Measurements from ENCODE around the gene KIDINS220. TPM values are rescaled to one million over a fixed set of nuclear protein-coding genes. Genes with fewer than 3 reads are reported as not detected.

The KIDINS220 gene
- total RNA-seq, 1 donor from 2014 or later: 17.9 TPM

DNA sequence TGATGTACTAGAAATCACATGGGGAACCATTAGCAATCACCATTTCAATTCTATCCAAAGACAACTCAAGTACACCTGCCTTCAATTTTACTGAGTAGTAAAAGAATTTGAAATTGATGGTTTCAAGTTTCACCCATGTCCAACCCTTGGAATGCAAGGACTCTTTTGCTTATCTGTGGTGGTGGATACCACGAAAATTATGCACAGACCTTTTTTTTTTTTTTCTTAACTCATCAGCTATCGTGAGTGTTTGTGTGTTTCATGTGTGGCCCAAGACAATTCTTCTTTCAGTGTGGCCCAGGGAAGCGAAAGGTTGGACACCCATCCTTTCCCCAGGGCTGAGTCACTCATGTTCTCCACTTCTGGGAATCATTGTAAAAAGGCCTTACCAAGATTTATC lies 132.5 kb downstream of the KIDINS220 start:
- ATAC-seq: no peak
- DNase-seq (ENCODE audit: low spot score): no peak

DNA sequence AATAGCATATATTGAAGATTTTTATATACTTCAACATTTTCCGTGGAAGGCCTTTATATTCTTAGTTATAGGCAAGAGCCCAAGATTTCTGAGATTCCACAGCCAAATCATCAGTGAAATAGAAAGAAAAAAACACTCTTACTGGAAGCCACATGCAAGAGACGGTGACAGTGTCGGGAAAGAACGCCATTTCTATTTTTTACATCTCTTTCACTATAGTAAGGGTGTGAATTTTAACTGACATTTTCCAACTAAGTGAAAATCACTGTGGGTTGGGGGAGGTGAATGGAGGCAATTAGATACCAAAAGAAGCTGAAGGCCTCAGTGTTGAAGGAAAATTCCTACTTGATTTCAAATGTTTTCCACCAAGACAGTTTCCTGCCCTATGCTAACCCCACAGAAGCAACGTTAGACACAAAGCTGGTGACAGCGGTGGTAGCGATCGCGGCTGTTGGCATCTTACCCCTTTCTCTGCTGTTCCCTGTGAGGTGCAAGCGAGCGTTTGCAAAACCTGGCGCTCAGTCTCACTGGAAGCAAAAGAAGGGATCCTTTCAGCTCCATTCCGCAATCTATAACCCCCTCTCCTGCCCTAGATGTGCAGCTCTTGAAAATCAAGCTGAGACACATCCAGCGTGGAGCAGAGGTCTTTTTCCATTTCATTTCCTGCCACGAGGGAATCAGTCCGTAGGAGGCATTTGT lies 135.6 kb downstream of the KIDINS220 start:
- no peak for ATAC-seq
- no peak for DNase-seq (ENCODE audit: low spot score)

GRCh38 chr2:8699839-8700238 lies 137.6 kb downstream of the KIDINS220 start:
- no peak for ATAC-seq
- DNase-seq (ENCODE audit: low spot score): no peak

GRCh38 chr2:8697190-8697589 lies 140.2 kb downstream of the KIDINS220 start:
- no peak for DNase-seq (ENCODE audit: low spot score)
- ATAC-seq: no peak

DNA sequence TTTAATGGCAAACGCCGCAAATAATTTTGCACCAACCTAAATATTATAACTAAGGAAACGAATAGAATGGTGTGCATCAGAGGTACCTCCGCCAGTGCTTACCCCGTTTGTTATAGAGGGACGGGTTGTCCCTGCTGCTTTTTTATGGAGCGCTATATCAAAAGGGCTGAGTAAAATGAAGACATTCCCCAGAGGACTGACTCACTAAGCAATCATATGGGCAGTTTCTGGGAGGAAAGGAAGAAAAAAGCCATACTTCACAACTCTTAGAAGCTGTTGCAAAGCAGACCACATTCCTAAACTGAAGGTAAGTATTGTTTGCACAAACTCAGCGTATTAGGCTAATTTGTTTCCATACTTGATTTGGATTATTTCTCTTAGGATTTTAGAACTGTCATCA lies 142.7 kb downstream of the KIDINS220 start:
- no peak for DNase-seq (ENCODE audit: low spot score)

DNA sequence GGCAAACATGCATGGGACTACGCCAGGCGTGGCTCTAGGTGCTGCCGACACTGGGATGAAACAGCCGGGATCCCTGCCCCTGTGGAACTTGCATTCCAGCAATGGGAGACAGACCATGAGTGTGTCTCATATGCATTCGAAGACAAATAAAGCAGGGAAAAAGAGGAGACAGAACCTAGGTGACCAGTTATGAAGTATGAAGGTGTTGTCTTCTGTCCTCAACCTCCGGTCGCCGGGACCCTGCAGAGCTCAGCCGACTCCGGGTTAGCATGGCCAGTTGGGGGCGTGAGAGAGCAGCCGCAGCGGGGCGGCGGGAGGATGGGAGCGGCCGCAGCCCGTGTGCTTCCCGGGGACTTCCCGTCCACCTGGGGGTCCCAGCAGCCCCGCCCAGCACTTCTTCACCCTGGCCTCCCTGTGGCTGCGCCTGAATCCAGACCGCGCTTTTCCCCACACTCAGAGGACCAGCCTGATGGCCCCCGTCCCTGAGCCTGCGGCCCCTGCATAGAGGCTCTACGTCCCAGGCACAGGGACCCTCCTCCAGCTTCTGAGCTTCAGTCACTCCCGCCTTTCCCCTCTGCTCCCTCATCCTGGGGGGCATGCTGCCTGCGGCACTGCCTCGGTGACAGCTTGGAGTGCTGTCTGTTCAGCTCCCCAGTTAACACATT lies 144.1 kb downstream of the KIDINS220 start:
- DNase-seq (ENCODE audit: low spot score) (no peak), ATAC-seq (peak; percentile 86)

More for the DNA sequence above, 142.7 kb downstream of the KIDINS220 start:
- no peak for ATAC-seq

GRCh38 chr2:8692783-8693156 lies 144.6 kb downstream of the KIDINS220 start:
- DNase-seq (ENCODE audit: low spot score): no peak
- no peak for ATAC-seq

GRCh38 chr2:8691859-8692437 lies 145.5 kb downstream of the KIDINS220 start:
- DNase-seq (ENCODE audit: low spot score) (no peak), ATAC-seq (no peak)

GRCh38 chr2:8685697-8686358 lies 151.6 kb downstream of the KIDINS220 start:
- ATAC-seq (peak; percentile 63), DNase-seq (ENCODE audit: low spot score) (peak; percentile 83)

- ATAC-seq: peak; percentile 46
- DNase-seq (ENCODE audit: low spot score): peak; percentile 90
Measured at GRCh38 chr2:8684878-8685696, 152.3 kb downstream of the KIDINS220 start.

DNA sequence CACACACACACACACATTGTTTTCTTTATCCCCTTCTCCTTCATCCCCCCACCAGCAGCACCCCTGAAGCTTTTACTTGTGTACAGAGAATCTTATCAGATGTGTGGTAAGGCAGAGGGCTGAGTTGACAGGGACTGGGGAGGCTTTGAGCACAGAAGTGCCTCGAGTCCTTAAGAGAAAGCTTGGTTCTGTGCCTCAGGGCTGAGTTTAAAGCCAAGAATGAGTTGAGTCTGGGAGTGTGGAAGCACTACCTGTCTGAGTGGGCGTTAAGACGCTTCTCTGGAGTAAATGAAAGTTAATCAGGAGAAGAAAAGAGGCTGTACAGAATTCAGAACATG lies 152.9 kb downstream of the KIDINS220 start:
- ATAC-seq: peak; percentile 2
- DNase-seq (ENCODE audit: low spot score): no peak

DNA sequence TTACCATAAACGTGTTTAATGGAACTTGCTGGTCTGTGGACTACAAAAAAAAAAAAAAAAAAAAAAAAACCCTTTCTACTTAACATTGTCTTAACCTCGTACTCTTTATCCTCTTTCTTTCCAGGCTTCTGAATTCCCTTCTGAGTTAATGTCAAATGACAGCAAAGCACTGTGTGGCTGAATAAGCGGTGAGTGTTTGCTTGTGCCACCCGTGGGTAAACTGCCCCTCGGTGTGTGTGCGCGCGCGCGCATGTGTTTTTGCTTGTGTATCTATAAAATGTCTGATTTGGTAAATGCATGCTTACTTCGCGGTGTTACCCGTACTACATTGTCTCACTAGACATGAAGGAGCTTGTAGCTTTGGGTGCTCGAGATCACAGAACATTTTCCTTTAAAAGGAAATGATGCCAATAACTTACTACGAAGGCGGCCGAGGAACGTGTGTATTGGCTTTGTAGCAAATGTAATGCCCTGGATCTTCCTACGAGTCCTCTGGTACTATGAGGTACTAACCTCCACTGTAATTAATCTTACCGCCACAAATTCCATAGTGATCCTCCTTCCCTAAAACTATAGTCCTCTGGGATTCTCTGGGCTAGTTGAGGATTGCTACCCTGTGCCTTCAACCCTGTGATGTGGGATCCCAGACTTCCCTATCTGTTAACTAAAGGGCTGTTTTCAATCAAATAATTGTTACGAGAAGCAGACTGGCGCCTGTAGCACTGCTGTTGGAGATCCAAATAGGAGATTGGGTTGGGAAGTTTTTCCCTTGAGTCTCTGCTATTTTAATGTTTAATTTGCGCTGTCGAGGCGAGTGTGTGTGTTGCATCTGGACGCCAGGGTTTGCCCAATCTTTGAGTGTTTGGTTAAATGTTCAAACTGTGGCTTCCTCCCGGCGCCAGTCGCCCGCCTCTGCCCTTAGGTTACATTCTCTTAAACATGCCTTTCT lies 154.4 kb downstream of the KIDINS220 start:
- ATAC-seq (no peak), DNase-seq (ENCODE audit: low spot score) (peak; percentile 67)

- peak; percentile 100 for DNase-seq (ENCODE audit: low spot score)
- peak; percentile 53 for ATAC-seq
Measured at GRCh38 chr2:8681786-8682692, 155.4 kb downstream of the KIDINS220 start, which contains the start of gene ID2. ID2 (plus strand) TSS chr2:8682056; CDS start chr2:8682166, 110 bp downstream.

DNA sequence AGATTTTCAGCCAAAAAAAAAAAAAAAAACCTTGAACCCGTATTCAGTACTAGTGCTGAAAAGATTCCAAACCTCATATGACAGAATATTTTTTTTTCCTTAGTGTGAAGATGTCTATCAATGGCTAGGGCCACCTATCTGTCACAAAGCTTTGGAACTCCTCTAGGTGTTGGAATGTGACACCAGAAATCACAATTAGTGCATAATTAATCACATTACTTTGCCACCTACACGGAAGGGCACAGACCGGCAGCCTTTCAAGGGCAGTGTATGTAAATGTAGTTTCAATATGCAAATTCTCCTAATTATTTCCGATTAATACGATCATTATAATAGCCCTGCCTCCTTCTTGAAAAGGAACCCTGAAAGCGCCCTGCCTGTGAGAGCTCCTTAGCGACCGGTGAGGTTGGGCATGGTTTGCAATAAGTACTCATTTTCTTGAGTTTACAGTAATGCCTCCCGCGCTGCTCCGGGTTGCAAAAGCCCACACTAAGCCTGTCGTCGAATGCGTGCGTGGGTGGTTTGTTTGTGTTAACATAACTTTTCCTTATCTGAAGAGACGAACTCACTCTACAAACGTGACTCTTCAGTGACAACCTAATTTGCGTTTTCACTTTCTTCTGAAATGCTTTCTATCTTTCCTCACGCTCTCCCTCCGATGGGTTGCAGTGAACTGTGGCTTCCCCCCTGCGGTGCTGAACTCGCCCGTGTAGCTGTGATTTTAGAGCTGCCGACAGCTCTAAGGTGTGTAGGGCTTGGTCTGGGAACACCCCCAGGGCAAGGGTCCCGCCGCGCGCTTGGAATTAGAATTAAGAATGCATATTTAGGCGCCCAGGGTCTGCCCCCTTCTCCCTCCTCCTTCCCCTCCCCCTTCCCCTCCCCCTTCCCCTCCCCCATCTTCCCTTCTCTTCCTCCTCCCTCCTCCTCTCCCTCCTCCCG lies 156.3 kb downstream of the KIDINS220 start:
- ATAC-seq: no peak

DNA sequence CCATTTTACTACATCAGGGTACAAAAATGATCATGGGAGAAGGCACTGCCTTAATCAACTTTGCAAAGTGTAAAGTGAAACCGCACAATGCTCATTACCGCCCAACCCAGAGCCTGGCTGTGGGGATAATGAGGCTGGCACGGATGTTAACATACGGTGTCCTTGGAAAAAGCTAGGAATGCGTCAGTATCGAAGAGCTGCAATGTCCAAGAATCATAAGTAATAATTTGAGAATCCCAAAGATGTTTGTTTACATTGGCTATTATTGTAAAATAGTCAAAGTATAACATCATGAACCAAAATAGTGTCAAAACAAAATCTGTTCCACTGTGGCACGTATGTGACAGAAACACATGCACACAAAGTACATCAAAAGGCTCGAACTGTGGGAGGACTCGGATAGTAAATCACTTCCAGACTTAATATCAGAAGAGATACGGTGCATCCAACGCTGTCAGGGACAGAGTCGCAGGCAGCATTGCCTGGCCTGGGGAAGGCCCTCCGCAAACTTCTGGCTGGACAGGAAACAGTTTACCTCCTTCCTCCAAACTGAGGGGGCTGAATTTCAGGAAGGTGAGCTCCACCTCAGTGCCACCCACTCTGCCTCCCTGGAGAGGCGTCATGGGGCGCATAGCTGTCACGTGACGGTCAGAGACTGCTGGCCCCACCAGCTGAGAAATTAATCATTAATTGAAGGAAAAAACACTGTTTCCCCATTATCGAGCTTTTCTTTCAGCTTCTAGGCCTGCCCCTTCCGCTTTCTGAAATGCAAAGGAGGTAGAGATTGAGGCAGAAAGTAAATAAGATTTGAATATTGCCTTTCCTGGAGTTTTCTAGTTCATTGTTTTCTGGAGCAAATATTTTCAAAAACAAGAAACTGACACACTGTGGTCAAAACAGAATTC lies 157.3 kb downstream of the KIDINS220 start:
- ATAC-seq: peak; percentile 33
- peak; percentile 96 for DNase-seq (ENCODE audit: low spot score)

More for the DNA sequence above, 156.3 kb downstream of the KIDINS220 start:
- peak; percentile 73 for DNase-seq (ENCODE audit: low spot score)

GRCh38 chr2:8679567-8679826 lies 157.9 kb downstream of the KIDINS220 start:
- no peak for ATAC-seq
- no peak for DNase-seq (ENCODE audit: low spot score)

All from left lobe of liver (tissue), 2 donors.